ENCODE data around the gene PDE4C.

Gene PDE4C

DNA sequence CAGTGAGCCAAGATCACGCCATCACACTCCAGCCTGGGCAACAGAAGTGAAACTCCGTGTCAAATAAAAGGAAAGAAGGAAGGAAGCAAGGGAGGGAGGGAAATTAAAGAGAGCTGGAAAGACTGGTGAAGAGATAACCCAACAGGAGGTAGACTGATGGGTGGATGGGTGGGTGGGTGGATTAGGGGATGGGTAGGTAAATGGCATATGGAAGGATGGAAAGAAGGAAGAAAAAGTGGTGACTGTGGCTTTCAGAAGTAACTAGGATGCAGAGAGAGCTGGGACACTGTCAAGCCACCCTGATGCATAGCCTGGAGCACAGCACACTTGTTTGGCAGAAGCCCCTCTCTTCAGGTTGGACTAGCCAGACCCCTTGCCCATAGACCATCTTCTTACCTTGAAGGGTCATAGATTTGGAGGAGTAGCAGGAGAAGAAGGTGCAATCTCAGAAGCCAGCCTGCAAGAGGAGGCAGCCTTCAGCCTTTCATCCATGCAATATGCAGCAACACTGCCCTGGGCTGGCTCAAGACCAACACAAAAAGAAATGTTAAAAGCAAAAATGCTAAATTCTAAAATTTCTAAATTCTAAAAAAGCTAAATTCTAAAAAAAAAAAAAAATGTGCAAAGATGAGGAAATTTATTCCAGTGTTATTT is 43.0 kb upstream of the PDE4C start:
- no peak for TF ChIP-seq CTCF (IDR thresholded peaks at IDR 0.05; ENCODE audit: low read depth, low read length, missing control alignments)
- DNase-seq (ENCODE audit: low read depth) = no peak
- no peak overlapping the region for H3K4me3 ChIP-seq (ENCODE audit: low read depth, low read length)

- DNase-seq (ENCODE audit: low read depth) = no peak
- no peak overlapping the region for H3K4me3 ChIP-seq (ENCODE audit: low read depth, low read length)
- TF ChIP-seq CTCF (IDR thresholded peaks at IDR 0.05; ENCODE audit: low read depth, low read length, missing control alignments) = no peak
Observed at GRCh38 chr19:18266771-18267686, 40.8 kb upstream of the PDE4C start.

DNA sequence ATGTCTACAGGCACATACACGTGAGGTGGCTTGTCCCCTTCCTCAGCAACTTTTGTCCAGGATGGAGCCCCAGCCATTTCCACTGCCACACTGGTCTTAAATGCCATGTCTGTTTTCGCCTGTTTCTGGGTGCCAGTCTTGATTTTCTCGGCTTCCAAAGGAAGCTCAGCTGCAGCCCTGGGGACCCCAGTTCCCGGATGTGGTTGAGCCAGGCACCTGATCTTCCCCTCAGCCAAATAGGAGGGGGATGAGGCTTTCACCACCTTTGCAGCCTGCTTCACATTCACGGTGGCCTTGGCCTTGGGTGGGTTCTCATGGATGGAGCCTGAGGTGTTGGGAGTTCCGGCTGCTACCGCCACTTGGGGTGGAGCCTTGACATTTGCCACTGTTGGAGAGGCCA is 39.3 kb upstream of the PDE4C start:
- no peak for DNase-seq (ENCODE audit: low read depth)
- TF ChIP-seq CTCF (IDR thresholded peaks at IDR 0.05; ENCODE audit: low read depth, low read length, missing control alignments) = no peak
- H3K4me3 ChIP-seq (ENCODE audit: low read depth, low read length) = no peak overlapping the region

DNA sequence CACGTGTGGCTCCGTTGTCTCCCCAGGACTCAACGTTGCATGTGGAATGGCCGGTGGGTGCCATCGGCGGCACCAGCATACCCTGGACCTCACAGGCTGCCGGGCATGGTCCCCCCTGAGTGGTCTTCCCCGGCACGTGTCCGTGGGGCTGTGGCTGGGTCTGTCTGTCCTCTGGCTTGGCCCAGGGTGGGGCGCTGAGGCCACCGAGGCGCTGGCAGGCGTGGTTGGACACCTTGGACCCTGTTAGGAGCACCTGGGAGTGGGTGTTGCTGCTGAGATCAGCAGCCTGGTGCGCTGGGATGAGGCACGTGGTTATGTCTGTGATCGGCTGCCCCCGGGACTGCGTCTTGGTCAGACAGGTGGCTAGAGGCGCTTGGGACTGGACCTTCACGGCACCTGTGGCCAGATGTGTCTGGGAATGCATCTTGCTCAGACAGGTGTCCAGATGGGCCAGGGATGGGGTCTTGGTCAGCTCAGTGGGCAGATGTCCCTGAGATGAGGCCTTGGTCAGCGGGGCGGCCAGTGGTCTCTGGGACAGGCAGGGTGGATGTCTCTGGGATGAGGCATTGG is 38.8 kb upstream of the PDE4C start:
- no peak for TF ChIP-seq CTCF (IDR thresholded peaks at IDR 0.05; ENCODE audit: low read depth, low read length, missing control alignments)
- no peak for DNase-seq (ENCODE audit: low read depth)
- H3K4me3 ChIP-seq (ENCODE audit: low read depth, low read length) = no peak overlapping the region

DNA sequence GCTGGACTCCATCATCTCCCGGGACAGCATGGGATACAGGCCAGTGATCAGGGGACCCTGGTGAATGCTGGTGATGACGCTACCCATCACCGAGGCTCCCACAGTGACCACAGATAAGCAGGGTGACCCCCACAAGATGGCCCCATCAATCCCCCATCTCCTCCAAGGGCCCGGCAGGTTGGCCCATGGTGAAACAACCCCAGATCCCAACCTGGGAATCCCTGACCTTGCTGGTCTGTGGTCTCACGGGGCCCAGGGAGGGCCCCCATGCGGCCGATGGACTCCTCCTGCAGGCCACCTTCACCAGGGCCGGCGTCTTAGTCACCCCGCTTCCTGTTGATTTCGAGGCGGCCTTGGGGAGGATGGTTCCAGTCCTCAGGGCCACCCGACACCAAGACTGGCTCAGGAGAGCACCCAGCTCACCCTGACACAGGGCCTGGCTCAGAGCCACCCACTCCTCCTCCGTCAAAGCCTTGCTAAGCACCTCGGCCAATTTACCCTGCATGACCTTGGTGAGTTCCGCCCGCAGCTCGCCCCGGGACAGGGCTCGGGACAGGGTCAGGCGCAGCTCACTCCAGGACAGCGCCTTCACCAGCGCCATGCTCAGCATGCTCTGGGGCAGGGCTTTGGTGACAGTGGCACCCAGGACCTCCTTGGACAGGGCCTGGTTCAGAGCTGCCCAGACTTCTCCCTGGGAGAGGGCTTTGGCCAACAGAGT is 38.1 kb upstream of the PDE4C start:
- no peak for DNase-seq (ENCODE audit: low read depth)
- TF ChIP-seq CTCF (IDR thresholded peaks at IDR 0.05; ENCODE audit: low read depth, low read length, missing control alignments) = no peak

DNA sequence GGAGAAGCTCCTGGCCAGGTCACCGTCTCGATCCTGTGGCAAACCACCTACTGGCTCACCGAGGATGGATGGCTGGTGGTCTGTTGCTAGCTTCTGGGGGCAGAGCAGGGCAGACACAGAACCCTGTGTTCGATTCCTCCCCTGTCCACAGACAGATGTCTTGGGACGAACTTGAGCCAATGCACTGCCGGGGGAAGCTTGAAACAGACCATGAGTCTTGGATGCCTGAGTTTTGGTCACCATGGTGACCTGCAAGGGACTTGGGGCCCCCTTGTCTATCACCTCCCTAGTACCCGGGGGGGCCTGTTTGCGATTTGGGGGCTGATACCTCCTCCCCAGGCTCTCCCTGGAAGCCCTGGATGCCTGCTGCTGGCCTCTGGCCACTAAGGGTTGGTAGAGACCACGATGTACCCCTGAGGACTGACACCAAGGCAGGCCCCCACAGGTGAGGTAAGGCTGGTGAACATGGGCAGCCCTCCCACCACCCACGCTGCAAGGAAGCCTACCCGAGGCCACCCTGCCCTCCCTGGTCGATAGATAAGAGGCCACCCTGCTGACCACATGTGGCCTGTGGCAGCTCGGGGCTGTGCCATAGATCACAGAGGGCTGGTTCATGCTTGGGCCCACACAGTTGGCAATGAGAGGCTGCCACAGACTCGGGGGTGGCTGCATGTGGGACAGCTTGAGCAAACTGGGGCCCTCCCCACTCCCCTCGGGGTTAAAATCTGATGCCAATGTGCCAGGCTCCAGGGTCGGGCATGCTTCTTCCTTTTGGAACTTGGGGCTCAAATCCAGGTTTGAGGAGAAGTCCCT is 37.3 kb upstream of the PDE4C start:
- no peak overlapping the region for H3K4me3 ChIP-seq (ENCODE audit: low read depth, low read length)
- DNase-seq (ENCODE audit: low read depth) = no peak
- no peak for TF ChIP-seq CTCF (IDR thresholded peaks at IDR 0.05; ENCODE audit: low read depth, low read length, missing control alignments)

More for the DNA sequence above, 38.1 kb upstream of the PDE4C start:
- H3K4me3 ChIP-seq (ENCODE audit: low read depth, low read length) = no peak overlapping the region
